Epithelial cell of prostate (primary cell): Measurements from ENCODE around the gene ADAMTSL5.

Experiments used
- DNase-seq: peaks from one replicate; pipeline ENCODE4 v3.0.0-alpha.2; 2011; ENCODE audit warnings: low read depth, low spot score
- H3K27ac ChIP-seq: fragments of 450-650 bp; 2 replicates; pipeline ENCODE4 v1.5.1; 2017; ENCODE audit warnings: mild to moderate bottlenecking

The ADAMTSL5 gene

GRCh38 chr19:1514986-1515721 is 2.3 kb upstream of the ADAMTSL5 start:
- no peak for DNase-seq
- no peak overlapping the region for H3K27ac ChIP-seq

GRCh38 chr19:1514295-1514661 is 1.5 kb upstream of the ADAMTSL5 start:
- no peak for DNase-seq

DNA sequence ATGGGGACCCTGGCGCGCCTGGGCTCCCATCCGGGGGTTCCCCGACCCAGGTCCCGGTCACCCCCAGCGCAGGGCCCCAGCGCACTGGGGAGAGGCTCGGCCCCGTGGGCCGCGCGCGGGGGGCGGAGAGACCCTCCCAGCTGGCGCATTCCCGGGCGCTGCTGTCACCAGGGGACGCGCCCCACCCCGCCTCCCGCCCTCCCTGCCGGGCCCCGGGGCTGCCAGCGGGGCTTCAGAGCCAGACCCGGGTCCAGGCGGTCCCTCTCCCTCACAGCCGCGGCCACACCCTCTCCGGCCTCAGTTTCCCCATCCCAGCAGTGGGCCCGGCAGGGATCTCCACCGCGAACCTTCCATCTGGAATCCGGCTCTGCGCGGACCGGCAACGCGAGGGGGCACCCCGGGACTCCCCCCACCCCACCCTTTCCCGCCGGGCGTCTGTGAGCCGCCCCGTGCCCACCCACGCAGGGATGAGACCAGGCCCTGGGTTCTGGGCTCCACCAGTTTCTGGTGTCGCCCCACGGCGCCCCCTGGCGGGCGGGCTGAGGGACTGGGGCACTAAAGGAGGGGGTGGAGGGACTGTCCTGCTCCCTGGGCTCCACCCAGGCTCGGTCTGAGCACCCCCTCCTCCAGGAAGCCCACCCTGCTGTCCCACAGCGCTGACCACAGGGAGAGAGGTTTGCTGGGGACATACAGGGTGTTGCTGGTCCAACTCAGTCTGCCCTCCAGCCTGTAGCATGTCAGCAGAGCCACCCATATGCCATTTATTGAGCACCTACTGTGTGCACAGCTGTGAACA is 878 bp upstream of the ADAMTSL5 start:
- H3K27ac ChIP-seq = peak overlapping the region; percentile 73
- DNase-seq = no peak

More at GRCh38 chr19:1514295-1514661, 1.5 kb upstream of the ADAMTSL5 start:
- H3K27ac ChIP-seq = no peak overlapping the region

- no peak for DNase-seq
- no peak overlapping the region for H3K27ac ChIP-seq
Measured at GRCh38 chr19:1511318-1512317, 1.2 kb downstream of the ADAMTSL5 start.

GRCh38 chr19:1510807-1511206 is 2.0 kb downstream of the ADAMTSL5 start:
- H3K27ac ChIP-seq = no peak overlapping the region

DNA sequence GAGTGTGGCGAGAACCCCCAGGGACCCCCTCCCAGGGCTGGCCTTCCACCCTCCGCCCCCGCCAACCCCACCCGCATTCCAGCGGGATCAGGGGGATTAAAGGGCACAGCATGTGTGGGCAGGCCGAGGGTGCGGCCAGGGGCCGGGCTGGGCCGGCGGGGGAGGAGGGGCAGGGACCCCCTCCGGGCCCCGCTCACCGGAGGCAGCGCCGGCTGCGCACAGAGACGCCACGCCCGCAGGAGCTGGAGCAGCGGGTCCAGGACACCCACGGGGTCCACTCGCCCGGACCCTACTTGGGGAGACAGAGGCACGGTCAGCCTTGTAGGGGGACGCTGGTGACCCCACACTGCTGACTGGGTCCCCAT is 2.4 kb downstream of the ADAMTSL5 start:
- H3K27ac ChIP-seq = no peak overlapping the region
- no peak for DNase-seq

More at GRCh38 chr19:1510807-1511206, 2.0 kb downstream of the ADAMTSL5 start:
- DNase-seq = no peak

DNA sequence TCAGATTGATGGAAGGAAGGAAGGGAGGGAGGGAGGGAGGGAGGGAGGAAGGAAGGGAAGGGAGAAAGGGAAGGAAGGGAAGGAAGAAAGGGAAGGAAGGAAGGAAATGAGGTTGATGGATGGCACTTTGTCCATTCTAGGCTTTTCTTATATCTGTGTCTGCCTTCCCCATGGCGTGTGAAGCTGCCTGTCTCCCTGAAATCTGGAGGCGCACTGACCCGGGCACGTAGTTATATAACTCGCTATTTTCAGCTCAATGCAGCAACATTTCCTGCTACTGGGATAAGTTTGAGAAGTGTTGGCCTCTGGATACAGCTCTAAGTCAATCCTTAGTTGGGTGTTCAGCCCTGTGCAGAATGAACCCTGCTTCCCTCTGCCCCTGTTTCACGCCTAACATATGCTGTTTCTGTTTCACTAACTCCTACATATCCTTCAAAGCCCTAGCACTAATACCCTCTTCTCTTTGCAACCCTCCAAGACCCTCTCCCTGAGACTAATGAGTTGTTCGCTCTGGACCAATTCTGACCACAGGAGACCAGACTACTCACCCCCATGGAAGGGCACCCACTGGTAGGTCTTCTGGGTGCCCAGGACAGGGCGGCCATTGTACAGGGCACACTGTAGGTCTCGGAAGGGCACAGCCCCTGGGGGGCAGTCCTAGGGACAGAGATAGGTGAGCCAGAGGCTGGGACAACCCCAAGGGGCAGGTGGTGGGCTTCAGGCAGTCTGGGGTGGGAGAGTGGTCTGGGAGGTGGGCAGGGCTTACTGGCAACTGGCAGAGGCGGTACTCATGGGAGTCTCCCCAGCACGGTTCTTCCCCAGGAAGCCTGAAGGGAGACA is 3.0 kb downstream of the ADAMTSL5 start:
- H3K27ac ChIP-seq = no peak overlapping the region
- DNase-seq = no peak

DNA sequence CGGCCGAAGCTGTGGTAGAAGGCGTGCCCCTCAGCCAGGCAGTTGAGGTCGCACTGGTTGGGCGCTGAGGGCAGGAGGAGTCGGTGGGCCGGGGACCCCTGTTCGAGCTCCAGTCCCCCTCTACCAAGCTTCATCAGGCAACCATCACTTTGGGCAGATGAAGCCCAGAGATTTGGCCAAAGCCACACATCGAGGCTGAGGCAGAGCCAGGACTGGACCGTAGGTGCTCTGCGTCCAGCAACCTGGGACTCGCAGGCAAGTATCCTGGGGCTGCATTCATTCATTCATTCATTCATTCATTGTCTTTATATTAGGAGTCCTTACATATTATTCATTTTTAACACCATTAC is 4.3 kb downstream of the ADAMTSL5 start:
- peak overlapping the region; percentile 60 for H3K27ac ChIP-seq
- no peak for DNase-seq

- peak; percentile 73 for DNase-seq
- peak overlapping the region; percentile 60 for H3K27ac ChIP-seq
Measured at GRCh38 chr19:1507763-1508506, 4.9 kb downstream of the ADAMTSL5 start.

- no peak for DNase-seq
- peak overlapping the region; percentile 60 for H3K27ac ChIP-seq
Measured at GRCh38 chr19:1507192-1507660, 5.6 kb downstream of the ADAMTSL5 start.

- DNase-seq = no peak
- H3K27ac ChIP-seq = no peak overlapping the region
Measured at GRCh38 chr19:1505991-1506881, 6.6 kb downstream of the ADAMTSL5 start.

DNA sequence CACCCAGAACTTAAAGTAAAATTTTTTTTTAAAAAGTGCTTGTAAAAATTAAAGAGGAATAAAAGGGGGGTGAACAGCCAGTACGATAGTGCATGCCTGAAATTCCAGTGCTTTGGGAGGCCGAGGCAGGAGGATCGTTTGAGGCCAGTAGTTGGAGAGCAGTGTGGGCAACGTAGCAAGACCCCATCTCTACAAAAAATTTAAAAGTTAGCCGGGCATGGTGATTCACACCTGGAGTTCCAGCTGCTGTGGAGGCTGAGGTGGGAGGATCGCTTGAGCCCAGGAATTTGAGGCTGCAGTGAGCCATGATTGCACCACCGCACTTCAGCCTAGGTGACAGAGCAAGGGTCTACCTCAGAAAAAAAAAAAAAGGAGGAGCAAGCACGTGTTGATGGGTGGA is 7.8 kb downstream of the ADAMTSL5 start:
- no peak for DNase-seq
- H3K27ac ChIP-seq = no peak overlapping the region

DNA sequence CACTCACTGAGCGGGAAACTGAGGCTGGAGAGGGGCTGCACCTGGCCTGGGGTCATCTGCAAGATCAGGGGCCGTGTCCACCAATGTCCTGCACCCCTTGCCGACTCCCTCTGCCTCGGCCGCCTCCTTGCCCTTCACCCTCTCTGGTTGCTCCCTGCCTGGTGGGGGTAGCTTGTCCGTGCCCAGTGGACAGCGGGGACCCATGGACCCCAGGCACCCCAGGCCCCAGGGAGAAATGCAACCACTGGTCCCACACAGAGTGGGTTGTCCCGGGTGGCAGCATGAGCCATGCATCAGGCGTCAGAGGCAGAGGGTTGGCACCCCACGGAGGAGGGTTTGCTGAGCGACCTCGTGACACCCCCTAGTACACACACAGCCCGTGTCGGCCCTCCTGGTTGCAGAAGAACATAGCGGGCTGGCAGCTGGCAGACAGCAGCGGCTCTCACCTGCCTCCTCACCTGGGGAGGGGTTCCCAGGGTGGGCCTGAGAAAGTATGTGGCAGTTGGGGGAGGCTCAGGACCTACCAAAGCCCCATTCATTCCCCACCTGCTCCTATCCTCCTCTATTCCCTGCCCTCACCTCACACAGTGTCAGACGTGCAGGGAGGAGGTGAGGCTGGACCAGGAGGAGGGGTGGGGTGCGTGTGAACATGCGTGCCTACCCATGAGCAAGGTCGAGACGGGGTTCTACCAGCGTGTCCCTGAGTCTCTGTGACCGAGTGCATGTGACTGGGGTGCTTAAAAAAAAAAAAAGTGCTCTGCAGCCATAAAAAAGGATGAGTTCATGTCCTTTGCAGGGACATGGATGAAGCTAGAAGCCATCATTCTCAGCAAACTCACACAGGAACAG is 8.7 kb downstream of the ADAMTSL5 start:
- H3K27ac ChIP-seq = no peak overlapping the region
- DNase-seq = no peak

- no peak overlapping the region for H3K27ac ChIP-seq
- DNase-seq = no peak
Measured at GRCh38 chr19:1503089-1503924, 9.5 kb downstream of the ADAMTSL5 start.

DNA sequence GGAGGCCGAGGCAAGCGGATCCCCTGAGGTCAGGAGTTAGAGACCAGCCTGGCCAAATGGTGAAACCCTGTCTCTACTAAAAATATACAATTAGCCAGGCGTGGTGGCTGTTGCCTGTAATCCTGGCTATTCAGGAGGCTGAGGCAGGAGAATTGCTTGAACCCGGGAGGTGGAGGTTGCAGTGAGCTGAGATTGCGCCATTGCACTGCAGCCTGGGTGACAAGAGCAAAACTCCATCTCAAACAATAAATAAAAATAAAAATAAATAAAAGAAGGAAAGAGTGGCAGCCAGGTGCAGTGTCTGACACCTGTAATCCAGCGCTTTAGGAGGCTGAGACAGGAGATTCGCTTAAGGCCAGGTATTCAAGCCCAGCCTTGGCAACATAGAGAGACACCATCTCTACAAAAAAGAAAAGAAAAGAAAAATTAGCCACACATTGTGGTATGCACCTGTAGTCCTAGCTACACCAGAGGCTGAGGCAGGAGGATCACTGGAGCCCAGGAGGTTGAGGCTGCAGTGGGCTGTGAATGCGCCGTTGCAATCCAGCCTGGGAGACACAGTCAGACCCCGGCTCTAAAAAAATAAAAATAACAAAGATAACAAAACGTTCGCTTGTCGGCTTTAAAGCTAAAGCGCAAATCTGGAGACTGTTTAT is 10.3 kb downstream of the ADAMTSL5 start:
- H3K27ac ChIP-seq = no peak overlapping the region
- DNase-seq = no peak

- no peak overlapping the region for H3K27ac ChIP-seq
- DNase-seq = no peak
Measured at GRCh38 chr19:1501200-1501595, 11.6 kb downstream of the ADAMTSL5 start.
